ENCODE data around the gene CCDC201.
"Not testable (repeated sequence)": the region's sequence is repeated elsewhere in the genome, so short reads cannot be mapped to it uniquely, and the experiment has no call there.

Gene CCDC201

DNA sequence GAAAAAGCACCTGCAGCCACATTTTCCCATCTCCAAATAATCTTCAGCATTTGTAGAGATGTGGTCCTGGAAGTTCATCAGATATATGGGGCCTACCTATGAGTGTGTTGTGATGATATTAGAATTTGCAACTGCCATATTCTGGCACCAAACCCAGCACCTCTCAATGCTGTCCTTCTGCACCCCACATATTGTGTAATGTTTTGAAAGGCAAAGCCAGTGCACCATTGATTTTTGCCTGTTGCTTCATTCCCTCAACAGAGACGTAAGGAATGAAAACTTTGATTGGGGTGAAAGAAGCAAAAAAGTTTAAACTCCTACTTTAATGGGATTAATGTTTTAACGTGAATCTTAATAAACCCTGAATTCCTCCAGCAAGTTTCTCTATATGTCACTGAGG, 34.0 kb downstream of the CCDC201 start:
- H3K36me3 ChIP-seq (ENCODE audit: insufficient read depth, low read length); H3K9ac ChIP-seq (ENCODE audit: low read depth, low read length); H3K9me3 ChIP-seq (ENCODE audit: control insufficient read depth, insufficient read depth, low read length); H3K4me1 ChIP-seq (ENCODE audit: insufficient read depth, low read length): not testable (repeated sequence)

DNA sequence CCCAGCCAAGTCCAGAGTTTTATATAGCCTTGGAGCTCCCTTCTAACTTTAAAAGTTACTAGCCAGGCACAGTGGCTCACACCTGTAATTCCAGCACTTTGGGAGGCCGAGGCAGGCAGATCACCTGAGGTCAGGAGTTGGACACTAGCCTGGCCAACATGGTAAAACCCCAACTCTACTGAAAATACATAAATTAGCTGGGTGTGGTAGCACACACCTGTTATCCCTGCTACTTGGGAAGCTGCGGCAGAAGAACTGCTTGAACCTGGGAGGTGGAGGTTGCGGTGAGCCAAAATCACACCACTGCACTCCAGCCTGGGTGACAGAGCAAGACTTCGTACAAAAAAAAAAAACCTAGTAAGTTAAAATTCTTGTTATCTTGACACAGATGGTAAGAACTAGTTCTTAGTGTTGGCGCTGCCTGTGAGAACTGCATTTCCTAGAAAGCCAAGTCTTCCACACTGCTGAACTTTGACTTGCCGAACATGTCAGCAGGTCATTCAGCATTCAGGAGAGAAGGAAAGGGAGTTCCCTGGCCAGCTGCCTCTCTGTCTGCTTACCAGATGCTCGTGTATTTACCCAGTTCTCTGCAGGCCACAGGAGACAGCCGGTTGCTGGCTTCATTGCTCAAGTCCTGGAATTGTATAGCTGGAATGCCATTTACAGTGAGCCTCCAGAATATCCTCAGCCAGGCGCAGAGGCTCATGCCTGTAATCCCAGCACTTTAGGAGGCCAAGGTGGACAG, 40.3 kb downstream of the CCDC201 start:
- H3K9ac ChIP-seq (ENCODE audit: low read depth, low read length); H3K9me3 ChIP-seq (ENCODE audit: control insufficient read depth, insufficient read depth, low read length); H3K36me3 ChIP-seq (ENCODE audit: insufficient read depth, low read length); H3K4me1 ChIP-seq (ENCODE audit: insufficient read depth, low read length): not testable (repeated sequence)

DNA sequence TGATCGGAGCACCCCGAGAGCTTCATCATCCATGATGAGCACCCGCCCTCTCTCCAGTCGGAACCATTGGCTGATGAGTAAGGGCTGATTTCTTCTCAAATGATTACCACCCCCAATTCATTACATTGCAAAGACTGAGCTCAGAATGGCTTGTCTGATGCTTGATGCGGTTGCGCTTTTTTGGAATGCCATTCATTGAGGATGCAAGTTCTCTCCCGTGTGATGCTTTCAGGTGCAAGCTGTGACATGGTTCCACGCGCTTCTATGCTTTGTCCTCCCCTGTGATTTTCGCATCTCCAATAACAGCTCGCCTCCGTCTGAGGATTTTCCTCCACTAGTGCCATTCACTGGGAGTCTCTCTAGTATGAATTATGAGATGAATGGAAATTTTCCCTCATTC, 43.0 kb downstream of the CCDC201 start:
- not testable (repeated sequence) for H3K9ac ChIP-seq (ENCODE audit: low read depth, low read length); H3K9me3 ChIP-seq (ENCODE audit: control insufficient read depth, insufficient read depth, low read length); H3K4me1 ChIP-seq (ENCODE audit: insufficient read depth, low read length); H3K36me3 ChIP-seq (ENCODE audit: insufficient read depth, low read length)

DNA sequence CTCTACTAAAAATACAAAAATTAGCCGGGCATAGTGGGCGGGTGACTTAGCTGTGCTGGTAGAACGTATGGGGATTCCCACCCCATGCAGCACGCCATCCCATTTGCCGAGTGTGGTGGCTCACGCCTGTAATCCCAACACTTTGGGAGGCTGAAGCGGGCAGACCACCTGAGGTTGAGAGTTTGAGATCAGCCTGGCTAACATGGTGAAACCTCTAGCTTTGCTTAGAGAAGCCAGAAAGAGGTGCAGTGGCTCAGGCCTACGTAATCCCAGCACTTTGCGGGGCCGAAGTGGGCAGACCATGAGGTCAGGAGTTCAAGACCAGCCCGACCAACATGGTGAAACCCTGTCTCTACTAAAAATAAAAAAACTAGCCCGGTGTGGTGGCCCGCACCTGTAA, 45.2 kb downstream of the CCDC201 start:
- H3K4me1 ChIP-seq (ENCODE audit: insufficient read depth, low read length); H3K36me3 ChIP-seq (ENCODE audit: insufficient read depth, low read length); H3K9ac ChIP-seq (ENCODE audit: low read depth, low read length); H3K9me3 ChIP-seq (ENCODE audit: control insufficient read depth, insufficient read depth, low read length): not testable (repeated sequence)

DNA sequence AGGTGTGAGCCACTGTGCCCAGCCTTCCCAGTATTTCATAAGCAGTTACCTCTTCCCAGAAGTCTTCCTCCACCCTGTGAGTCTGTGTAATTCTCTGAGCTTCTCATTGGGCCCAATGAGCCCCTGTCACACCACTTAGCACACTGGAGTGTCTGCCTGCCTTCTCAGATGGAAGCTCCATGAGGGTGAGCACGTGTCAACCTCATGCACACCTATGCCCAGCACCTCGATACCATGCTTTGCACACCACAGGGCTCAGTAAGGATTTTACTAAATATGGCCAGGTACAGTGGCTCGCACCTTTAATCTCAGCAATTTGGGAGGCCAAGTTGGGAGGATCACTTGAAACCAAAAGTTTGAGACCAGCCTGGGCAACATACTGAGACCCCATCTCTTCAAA, 46.3 kb downstream of the CCDC201 start:
- not testable (repeated sequence) for H3K9ac ChIP-seq (ENCODE audit: low read depth, low read length); H3K36me3 ChIP-seq (ENCODE audit: insufficient read depth, low read length); H3K4me1 ChIP-seq (ENCODE audit: insufficient read depth, low read length); H3K9me3 ChIP-seq (ENCODE audit: control insufficient read depth, insufficient read depth, low read length)

DNA sequence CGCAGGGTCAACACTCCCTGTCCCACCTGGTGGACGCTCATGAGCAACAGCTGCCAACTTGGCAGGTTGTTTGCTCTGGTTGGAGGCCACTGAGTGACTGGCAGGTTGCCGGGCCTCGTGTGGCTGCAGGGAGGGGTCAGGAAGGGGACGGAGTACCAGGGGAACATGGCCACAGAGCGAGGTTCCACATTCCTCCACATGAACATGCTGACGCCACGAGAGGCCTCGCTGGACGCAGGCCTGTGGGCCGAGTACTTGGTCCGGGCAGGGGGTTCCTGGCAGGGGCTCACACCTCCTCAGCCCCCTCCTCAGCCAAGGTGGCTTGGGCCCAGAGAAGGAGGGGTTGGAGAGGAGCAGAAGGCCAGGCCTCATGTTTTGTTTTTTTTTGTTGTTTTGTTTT, 54.1 kb downstream of the CCDC201 start:
- H3K36me3 ChIP-seq (ENCODE audit: insufficient read depth, low read length); H3K9ac ChIP-seq (ENCODE audit: low read depth, low read length); H3K9me3 ChIP-seq (ENCODE audit: control insufficient read depth, insufficient read depth, low read length); H3K4me1 ChIP-seq (ENCODE audit: insufficient read depth, low read length): not testable (repeated sequence)

DNA sequence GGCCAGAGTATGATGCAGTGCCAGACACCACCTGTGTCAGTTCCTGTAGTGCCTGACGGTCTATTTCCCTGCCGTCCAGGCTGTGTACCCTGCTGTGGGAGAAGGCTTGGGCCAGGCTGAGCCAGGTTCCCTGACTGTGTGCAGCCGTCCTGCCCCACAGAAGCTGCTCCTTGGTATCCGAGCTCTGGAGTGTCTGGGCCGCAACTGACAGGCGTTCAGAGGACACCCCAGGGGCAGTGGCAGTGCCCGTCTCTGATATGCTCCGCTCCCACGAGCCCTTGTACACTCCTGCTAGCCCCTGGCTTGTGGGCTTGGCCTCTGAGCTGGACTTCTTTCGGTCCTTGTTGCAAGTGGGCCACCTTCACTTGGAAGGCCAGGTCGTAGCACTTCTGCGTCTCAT, 55.0 kb downstream of the CCDC201 start:
- H3K4me1 ChIP-seq (ENCODE audit: insufficient read depth, low read length); H3K9ac ChIP-seq (ENCODE audit: low read depth, low read length); H3K36me3 ChIP-seq (ENCODE audit: insufficient read depth, low read length); H3K9me3 ChIP-seq (ENCODE audit: control insufficient read depth, insufficient read depth, low read length): not testable (repeated sequence)

DNA sequence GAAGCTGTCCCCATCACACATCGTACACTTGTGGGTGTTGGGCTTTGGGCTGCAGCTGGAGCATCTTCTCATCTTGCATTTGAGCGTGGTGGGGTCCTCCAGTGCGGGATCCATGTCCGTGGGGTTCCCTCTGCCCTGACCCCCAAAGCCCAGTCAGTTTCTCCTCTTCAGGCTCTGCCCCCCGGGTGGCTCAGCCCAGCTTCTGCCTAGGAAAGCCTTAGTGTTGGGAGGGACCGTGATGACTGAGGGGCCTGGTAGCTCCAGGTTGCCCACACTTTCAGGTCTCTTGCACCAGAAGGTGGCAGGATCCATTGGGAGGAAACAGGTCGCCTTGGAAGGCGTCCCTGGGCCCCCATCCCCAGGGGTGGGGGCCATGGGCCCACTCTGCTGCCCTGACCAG, 55.9 kb downstream of the CCDC201 start:
- not testable (repeated sequence) for H3K9ac ChIP-seq (ENCODE audit: low read depth, low read length); H3K9me3 ChIP-seq (ENCODE audit: control insufficient read depth, insufficient read depth, low read length); H3K4me1 ChIP-seq (ENCODE audit: insufficient read depth, low read length); H3K36me3 ChIP-seq (ENCODE audit: insufficient read depth, low read length)

DNA sequence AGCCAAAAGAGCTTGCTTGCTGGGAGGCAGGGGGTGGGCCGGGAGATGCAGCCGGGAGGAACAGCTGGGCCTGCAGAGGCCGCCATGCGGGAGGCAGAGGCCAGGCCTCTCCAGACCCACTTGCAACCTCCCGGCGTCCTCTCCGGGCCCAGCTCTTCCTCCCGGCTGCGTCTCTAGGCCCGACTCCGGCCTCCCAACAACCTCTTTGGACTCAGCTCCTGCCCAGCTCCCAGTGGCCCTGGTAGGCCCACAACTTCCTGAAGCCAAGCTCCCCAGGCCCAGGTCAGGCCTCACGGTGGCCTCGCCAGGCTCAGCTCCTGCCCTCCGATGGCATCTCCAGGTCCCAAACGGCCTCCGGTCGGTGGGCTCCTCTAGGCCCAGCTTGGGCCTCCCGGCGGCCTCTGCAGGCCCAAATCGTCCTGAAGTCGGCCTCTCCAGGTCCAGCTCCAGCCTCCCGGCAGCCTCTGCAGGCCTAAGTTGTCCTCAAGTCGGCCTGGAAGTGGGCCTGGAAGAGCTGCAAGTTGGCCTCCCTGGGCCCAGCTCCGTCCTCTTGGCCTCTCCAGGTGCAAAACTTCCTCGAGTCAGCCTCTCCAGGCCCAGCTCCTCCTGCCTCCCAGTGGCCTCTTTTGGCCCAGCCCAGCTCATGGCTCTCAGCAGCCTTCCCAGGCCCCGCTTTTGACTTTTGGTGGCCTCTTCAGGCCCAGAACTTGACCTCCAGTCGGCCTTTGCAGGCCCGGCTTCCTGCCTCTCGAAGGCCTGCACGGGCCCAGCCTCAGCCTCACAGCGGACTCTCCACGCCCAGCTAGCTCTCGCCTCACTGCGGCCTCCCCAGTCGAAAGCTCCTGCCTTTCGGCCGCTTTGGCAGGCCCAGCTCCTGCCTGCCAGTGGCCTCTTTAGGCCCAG, 58.4 kb downstream of the CCDC201 start:
- H3K9me3 ChIP-seq (ENCODE audit: control insufficient read depth, insufficient read depth, low read length); H3K36me3 ChIP-seq (ENCODE audit: insufficient read depth, low read length): not testable (repeated sequence)

DNA sequence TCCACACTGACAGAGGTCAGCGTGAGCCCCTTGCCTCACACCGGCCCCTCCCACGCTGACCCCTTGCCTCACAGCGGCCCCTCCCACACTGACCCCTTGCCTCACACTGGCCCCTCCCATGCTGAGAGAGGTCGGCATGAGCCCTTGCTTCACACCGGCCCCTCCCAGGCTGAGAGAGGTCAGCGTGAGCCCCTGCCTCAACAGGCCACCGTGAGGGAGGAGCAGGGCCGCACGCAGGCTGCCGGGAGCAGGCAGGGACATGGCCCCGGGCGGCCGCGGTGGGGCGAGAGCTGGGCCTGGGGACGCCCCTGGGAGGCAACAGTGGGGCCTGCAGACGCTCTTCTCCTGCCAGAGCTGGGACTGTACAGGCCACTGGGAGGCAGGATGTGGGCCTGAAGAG, 59.1 kb downstream of the CCDC201 start:
- H3K4me1 ChIP-seq (ENCODE audit: insufficient read depth, low read length); H3K9me3 ChIP-seq (ENCODE audit: control insufficient read depth, insufficient read depth, low read length); H3K9ac ChIP-seq (ENCODE audit: low read depth, low read length); H3K36me3 ChIP-seq (ENCODE audit: insufficient read depth, low read length): not testable (repeated sequence)

More for the DNA sequence above, 58.4 kb downstream of the CCDC201 start:
- not testable (repeated sequence) for H3K9ac ChIP-seq (ENCODE audit: low read depth, low read length); H3K4me1 ChIP-seq (ENCODE audit: insufficient read depth, low read length)

DNA sequence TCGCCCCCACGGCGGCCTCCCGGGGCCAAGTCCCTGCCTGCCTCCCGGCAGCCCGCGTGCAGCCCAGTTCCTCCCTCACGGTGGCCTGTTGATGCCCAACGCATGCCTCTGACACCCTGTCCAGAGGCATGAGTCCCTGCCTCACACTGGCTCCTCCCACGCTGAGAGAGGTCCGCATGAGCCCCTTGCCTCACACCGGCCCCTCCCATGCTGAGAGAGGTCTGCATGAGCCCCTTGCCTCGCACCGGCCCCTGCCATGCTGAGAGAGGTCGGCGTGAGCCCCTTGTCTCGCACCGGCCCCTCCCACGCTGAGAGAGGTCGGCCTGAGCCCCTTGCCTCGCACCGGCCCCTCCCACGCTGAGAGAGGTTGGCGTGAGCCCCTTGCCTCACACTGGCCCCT, 59.9 kb downstream of the CCDC201 start:
- Histone ChIP-seq H3K36me3 (ENCODE audit: insufficient read depth, low read length) (no peaks in the 10 kb centered on the region), H3K9ac (ENCODE audit: low read depth, low read length) (no peak overlapping the region), H3K4me1 (ENCODE audit: insufficient read depth, low read length) (no peaks in the 10 kb centered on the region), H3K9me3 (ENCODE audit: control insufficient read depth, insufficient read depth, low read length) (no peaks in the 10 kb centered on the region)

DNA sequence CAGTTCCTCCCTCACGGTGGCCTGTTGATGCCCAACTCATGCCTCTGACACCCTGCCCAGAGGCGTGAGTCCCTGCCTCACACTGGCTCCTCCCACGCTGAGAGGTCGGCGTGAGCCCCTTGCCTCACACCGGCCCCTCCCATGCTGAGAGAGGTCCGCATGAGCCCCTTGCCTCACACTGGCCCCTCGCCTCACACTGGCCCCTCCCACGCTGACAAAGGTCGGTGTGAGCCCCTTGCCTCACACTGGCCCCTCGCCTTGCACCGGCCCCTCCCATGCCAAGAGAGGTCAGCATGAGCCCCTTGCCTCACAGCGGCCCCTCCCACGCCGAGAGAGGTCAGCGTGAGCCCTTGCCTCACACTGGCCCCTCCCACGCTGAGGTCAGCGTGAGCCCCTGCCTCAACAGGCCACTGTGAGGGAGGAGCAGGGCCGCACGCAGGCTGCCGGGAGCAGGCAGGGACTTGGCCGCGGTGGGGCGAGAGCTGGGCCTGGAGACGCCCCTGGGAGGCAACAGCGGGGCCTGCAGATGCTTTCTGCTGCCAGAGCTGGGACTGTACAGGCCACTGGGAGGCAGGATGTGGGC, 61.1 kb downstream of the CCDC201 start:
- not testable (repeated sequence) for H3K9me3 ChIP-seq (ENCODE audit: control insufficient read depth, insufficient read depth, low read length); H3K4me1 ChIP-seq (ENCODE audit: insufficient read depth, low read length); H3K36me3 ChIP-seq (ENCODE audit: insufficient read depth, low read length); H3K9ac ChIP-seq (ENCODE audit: low read depth, low read length)

DNA sequence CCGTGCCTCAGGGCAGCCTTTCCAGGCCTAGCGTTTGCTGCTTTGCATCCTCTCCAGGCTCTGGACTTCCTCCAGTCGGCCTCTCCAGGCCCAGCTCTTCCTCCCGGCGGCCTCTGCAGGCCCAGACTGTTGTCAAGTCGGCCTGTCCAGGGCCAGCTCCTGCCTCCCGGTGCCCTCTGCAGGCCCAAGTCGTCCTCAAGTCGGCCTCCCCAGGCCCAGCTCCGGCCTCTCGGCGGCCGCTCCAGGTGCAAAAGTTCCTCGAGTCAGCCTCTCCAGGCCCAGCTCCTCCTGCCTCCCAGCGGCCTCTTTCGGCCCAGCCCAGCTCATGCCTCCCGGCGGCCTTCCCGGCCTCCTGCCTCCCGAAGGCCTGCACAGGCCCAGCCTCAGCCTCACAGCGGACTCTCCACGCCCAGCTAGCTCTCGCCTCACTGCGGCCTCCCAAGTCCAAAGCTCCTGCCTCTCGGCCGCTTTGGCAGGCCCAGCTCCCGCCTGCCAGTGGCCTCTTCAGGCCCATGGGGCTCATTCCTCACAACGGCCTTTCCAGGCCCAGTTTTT, 62.4 kb downstream of the CCDC201 start:
- not testable (repeated sequence) for H3K4me1 ChIP-seq (ENCODE audit: insufficient read depth, low read length); H3K9me3 ChIP-seq (ENCODE audit: control insufficient read depth, insufficient read depth, low read length); H3K9ac ChIP-seq (ENCODE audit: low read depth, low read length); H3K36me3 ChIP-seq (ENCODE audit: insufficient read depth, low read length)

Data from ES-I3 (cell line).